ENCODE data around the gene CRADD. TPM values are rescaled to one million over a fixed set of nuclear protein-coding genes. Genes with fewer than 3 reads are reported as not detected.
"Not testable (repeated sequence)": the region's sequence is repeated elsewhere in the genome, so short reads cannot be mapped to it uniquely, and the experiment has no call there.

Gene CRADD
- total RNA-seq, 5 donors from 2014 or later (not counting 1 experiment from before 2014, with no cell fraction given) = 11.2 to 19.3 (median 12.3) TPM

GRCh38 chr12:93868771-93869170 is 191.6 kb downstream of the CRADD start:
- no peak overlapping the region for H3K27ac ChIP-seq (ENCODE audit: low read length)
- H3K27me3 Mint-ChIP-seq = no peaks in the 10 kb centered on the region
- no peak overlapping the region for H3K4me3 ChIP-seq (ENCODE audit: control insufficient read depth in 1 of 2, extremely low read depth in 1 of 2, low read length in 1 of 2)
- no peak overlapping the region for H3K4me3 Mint-ChIP-seq
- no peaks in the 10 kb centered on the region for H3K4me1 Mint-ChIP-seq
- peaks cover 50% of the 10 kb centered on the region for H3K36me3 Mint-ChIP-seq
- peaks cover 31 to 73% (median 59%) of the 10 kb centered on the region in 3 donors for H3K9me3 Mint-ChIP-seq
- peaks cover 10% of the 10 kb centered on the region for H3K9me3 ChIP-seq
- ATAC-seq (replicated peaks in 1 of 4) (no peak), DNase-seq (no peak)
- no peak overlapping the region for H3K27ac Mint-ChIP-seq
- ChIA-PET CTCF (no interaction called here), POLR2A (no interaction called here)
- H3K4me1 ChIP-seq (ENCODE audit: control insufficient read depth in 1 of 2, extremely low read depth in 1 of 2, insufficient read depth in 2 of 2, low read length in 2 of 2) = no peaks in the 10 kb centered on the region
- H3K27me3 ChIP-seq (replicated peaks in 1 of 2; ENCODE audit: control insufficient read depth in 2 of 2, extremely low read depth in 1 of 2, insufficient read depth in 2 of 2, low read length in 1 of 2) = peaks cover 0 to 4% of the 10 kb centered on the region in 2 experiments
- H3K36me3 ChIP-seq (ENCODE audit: control insufficient read depth in 2 of 2, extremely low read depth in 1 of 2, insufficient read depth in 1 of 2, low read length in 1 of 2) = no peaks in the 10 kb centered on the region

- ATAC-seq (replicated peaks in 1 of 4) (no peak), DNase-seq (no peak)
- Histone ChIP-seq H3K9me3 (peaks cover 14% of the 10 kb centered on the region), H3K4me3 (ENCODE audit: control insufficient read depth in 1 of 2, extremely low read depth in 1 of 2, low read length in 1 of 2) (no peak overlapping the region), H3K27ac (ENCODE audit: low read length) (no peak overlapping the region), H3K36me3 (ENCODE audit: control insufficient read depth in 2 of 2, extremely low read depth in 1 of 2, insufficient read depth in 1 of 2, low read length in 1 of 2) (no peaks in the 10 kb centered on the region), H3K27me3 (replicated peaks in 1 of 2; ENCODE audit: control insufficient read depth in 2 of 2, extremely low read depth in 1 of 2, insufficient read depth in 2 of 2, low read length in 1 of 2) (peaks cover 0 to 4% of the 10 kb centered on the region in 2 experiments), H3K4me1 (ENCODE audit: control insufficient read depth in 1 of 2, extremely low read depth in 1 of 2, insufficient read depth in 2 of 2, low read length in 2 of 2) (no peaks in the 10 kb centered on the region)
- no peaks in the 10 kb centered on the region for H3K27me3 Mint-ChIP-seq
- POLR2A ChIA-PET = no interaction called here
- 73% methylated on average over 1 of the region's 7 CpGs for WGBS (ENCODE audit: insufficient coverage)
- peaks cover 34 to 78% (median 65%) of the 10 kb centered on the region in 3 donors for H3K9me3 Mint-ChIP-seq
- H3K4me3 Mint-ChIP-seq = no peak overlapping the region
- no peak overlapping the region for H3K27ac Mint-ChIP-seq
- H3K36me3 Mint-ChIP-seq = peaks cover 53% of the 10 kb centered on the region
- CTCF ChIA-PET = no interaction called here
- H3K4me1 Mint-ChIP-seq = no peaks in the 10 kb centered on the region
Observed at GRCh38 chr12:93870020-93870795, 193.0 kb downstream of the CRADD start.

DNA sequence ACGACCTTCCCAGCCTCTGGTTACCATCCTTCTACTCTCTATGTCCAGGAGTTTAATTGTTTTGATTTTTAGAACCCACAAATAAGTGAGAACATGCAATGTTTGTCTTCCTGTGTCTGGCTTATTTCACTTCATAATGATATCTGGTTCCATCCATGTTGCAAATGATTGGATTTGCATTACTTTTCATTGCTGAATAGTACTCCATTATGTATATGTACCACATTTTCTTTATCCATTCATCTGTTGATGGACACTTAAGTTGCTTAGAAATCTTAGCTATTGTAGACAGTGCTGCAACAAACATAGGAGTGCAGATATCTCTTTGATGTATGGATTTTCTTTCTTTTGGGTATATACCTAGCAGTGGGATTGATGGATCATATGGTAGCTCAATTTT is 194.4 kb downstream of the CRADD start:
- Mint-ChIP-seq H3K9me3 (peaks cover 41 to 78% (median 69%) of the 10 kb centered on the region in 3 donors), H3K36me3 (peaks cover 58% of the 10 kb centered on the region)
- H3K4me3 ChIP-seq (ENCODE audit: control insufficient read depth in 1 of 2, extremely low read depth in 1 of 2, low read length in 1 of 2); DNase-seq; H3K4me1 Mint-ChIP-seq; H3K27ac ChIP-seq (ENCODE audit: low read length); H3K4me1 ChIP-seq (ENCODE audit: control insufficient read depth in 1 of 2, extremely low read depth in 1 of 2, insufficient read depth in 2 of 2, low read length in 2 of 2); CTCF ChIA-PET; H3K27ac Mint-ChIP-seq; POLR2A ChIA-PET; H3K27me3 Mint-ChIP-seq; H3K27me3 ChIP-seq (replicated peaks in 1 of 2; ENCODE audit: control insufficient read depth in 2 of 2, extremely low read depth in 1 of 2, insufficient read depth in 2 of 2, low read length in 1 of 2); H3K9me3 ChIP-seq; ATAC-seq (replicated peaks in 1 of 4); H3K36me3 ChIP-seq (ENCODE audit: control insufficient read depth in 2 of 2, extremely low read depth in 1 of 2, insufficient read depth in 1 of 2, low read length in 1 of 2); H3K4me3 Mint-ChIP-seq: not testable (repeated sequence)
- WGBS (ENCODE audit: insufficient coverage) = no CpG with 5 or more reads among the region's 1 CpG

- WGBS (ENCODE audit: insufficient coverage) = no CpG with 5 or more reads among the region's 5 CpGs
- Mint-ChIP-seq H3K27me3 (no peaks in the 10 kb centered on the region), H3K9me3 (peaks cover 42 to 70% (median 62%) of the 10 kb centered on the region in 3 donors), H3K4me3 (no peak overlapping the region), H3K36me3 (peaks cover 52% of the 10 kb centered on the region), H3K4me1 (no peaks in the 10 kb centered on the region), H3K27ac (no peak overlapping the region)
- H3K27me3 ChIP-seq (replicated peaks in 1 of 2; ENCODE audit: control insufficient read depth in 2 of 2, extremely low read depth in 1 of 2, insufficient read depth in 2 of 2, low read length in 1 of 2) = peaks cover 0 to 4% of the 10 kb centered on the region in 2 experiments
- ATAC-seq (replicated peaks in 1 of 4) (no peak), DNase-seq (no peak)
- ChIA-PET POLR2A (no interaction called here), CTCF (no interaction called here)
- no peak overlapping the region for H3K27ac ChIP-seq (ENCODE audit: low read length)
- H3K9me3 ChIP-seq = peaks cover 9% of the 10 kb centered on the region
- H3K4me1 ChIP-seq (ENCODE audit: control insufficient read depth in 1 of 2, extremely low read depth in 1 of 2, insufficient read depth in 2 of 2, low read length in 2 of 2) = no peaks in the 10 kb centered on the region
- no peaks in the 10 kb centered on the region for H3K36me3 ChIP-seq (ENCODE audit: control insufficient read depth in 2 of 2, extremely low read depth in 1 of 2, insufficient read depth in 1 of 2, low read length in 1 of 2)
- no peak overlapping the region for H3K4me3 ChIP-seq (ENCODE audit: control insufficient read depth in 1 of 2, extremely low read depth in 1 of 2, low read length in 1 of 2)
Observed at GRCh38 chr12:93873561-93873960, 196.4 kb downstream of the CRADD start.

- Mint-ChIP-seq H3K4me3 (no peak overlapping the region), H3K27me3 (no peaks in the 10 kb centered on the region), H3K36me3 (peaks cover 40% of the 10 kb centered on the region), H3K27ac (no peak overlapping the region), H3K9me3 (peaks cover 31 to 57% (median 50%) of the 10 kb centered on the region in 3 donors), H3K4me1 (peaks cover 2 to 11% (median 6%) of the 10 kb centered on the region in 3 donors)
- Histone ChIP-seq H3K9me3 (peaks cover 9% of the 10 kb centered on the region), H3K27ac (ENCODE audit: low read length) (no peak overlapping the region), H3K36me3 (ENCODE audit: control insufficient read depth in 2 of 2, extremely low read depth in 1 of 2, insufficient read depth in 1 of 2, low read length in 1 of 2) (no peaks in the 10 kb centered on the region), H3K4me1 (ENCODE audit: control insufficient read depth in 1 of 2, extremely low read depth in 1 of 2, insufficient read depth in 2 of 2, low read length in 2 of 2) (peaks cover 0 to 4% of the 10 kb centered on the region in 2 experiments), H3K27me3 (replicated peaks in 1 of 2; ENCODE audit: control insufficient read depth in 2 of 2, extremely low read depth in 1 of 2, insufficient read depth in 2 of 2, low read length in 1 of 2) (peaks cover 0 to 4% of the 10 kb centered on the region in 2 experiments), H3K4me3 (ENCODE audit: control insufficient read depth in 1 of 2, extremely low read depth in 1 of 2, low read length in 1 of 2) (no peak overlapping the region)
- ChIA-PET CTCF (interaction anchor here in 1 of 2 donors (0.6 kb wide), 1 partner anchor 105 kb away, joined by 4 read pairs; no protein-coding TSS in a partner anchor), POLR2A (no interaction called here)
- no CpG with 5 or more reads among the region's 1 CpG for WGBS (ENCODE audit: insufficient coverage)
- DNase-seq (no peak), ATAC-seq (replicated peaks in 1 of 4) (no peak)
Observed at GRCh38 chr12:93875157-93875556, 198.0 kb downstream of the CRADD start.

GRCh38 chr12:93876360-93876759 is 199.2 kb downstream of the CRADD start:
- Histone ChIP-seq H3K4me1 (ENCODE audit: control insufficient read depth in 1 of 2, extremely low read depth in 1 of 2, insufficient read depth in 2 of 2, low read length in 2 of 2) (peaks cover 0 to 13% of the 10 kb centered on the region in 2 experiments), H3K27me3 (replicated peaks in 1 of 2; ENCODE audit: control insufficient read depth in 2 of 2, extremely low read depth in 1 of 2, insufficient read depth in 2 of 2, low read length in 1 of 2) (no peaks in the 10 kb centered on the region), H3K9me3 (peaks cover 9% of the 10 kb centered on the region), H3K27ac (ENCODE audit: low read length) (no peak overlapping the region), H3K36me3 (ENCODE audit: control insufficient read depth in 2 of 2, extremely low read depth in 1 of 2, insufficient read depth in 1 of 2, low read length in 1 of 2) (no peaks in the 10 kb centered on the region), H3K4me3 (ENCODE audit: control insufficient read depth in 1 of 2, extremely low read depth in 1 of 2, low read length in 1 of 2) (no peak overlapping the region)
- H3K27ac Mint-ChIP-seq = no peak overlapping the region
- H3K36me3 Mint-ChIP-seq = peaks cover 35% of the 10 kb centered on the region
- no peak overlapping the region for H3K4me3 Mint-ChIP-seq
- ATAC-seq (replicated peaks in 1 of 4) = no peak
- no peaks in the 10 kb centered on the region for H3K27me3 Mint-ChIP-seq
- ChIA-PET CTCF (no interaction called here), POLR2A (no interaction called here)
- H3K9me3 Mint-ChIP-seq = peaks cover 34 to 55% (median 49%) of the 10 kb centered on the region in 3 donors
- no peak for DNase-seq
- peaks cover 14 to 20% (median 17%) of the 10 kb centered on the region in 3 donors for H3K4me1 Mint-ChIP-seq

Data from T-cell (primary cell).